ENCODE measurements around the gene CKLF.
"Not testable (repeated sequence)": the region's sequence is repeated elsewhere in the genome, so short reads cannot be mapped to it uniquely, and the experiment has no call there.

The CKLF gene

GRCh38 chr16:66600477-66600876 is 48.1 kb downstream of the CKLF start:
- no peak for DNase-seq

GRCh38 chr16:66601471-66601870 is 49.1 kb downstream of the CKLF start:
- no peak for DNase-seq

GRCh38 chr16:66603537-66604375 is 51.4 kb downstream of the CKLF start:
- DNase-seq = peak in 1 of 3 donors; percentile 33

- peak; percentile 74 to 90 (median 79) for DNase-seq
Observed at GRCh38 chr16:66604376-66605176, 52.2 kb downstream of the CKLF start, which contains the start of gene CMTM3. TSS of gene CMTM3 (plus strand) at chr16:66604704. CDS start at chr16:66604806, 102 bp downstream.

- DNase-seq = peak; percentile 81 to 93 (median 85)
Observed at GRCh38 chr16:66605177-66605978, 53.0 kb downstream of the CKLF start.

GRCh38 chr16:66605979-66606751 is 53.8 kb downstream of the CKLF start:
- DNase-seq = peak; percentile 86 to 89 (median 87)

- peak; percentile 67 to 84 (median 70) for DNase-seq
Observed at GRCh38 chr16:66608241-66609138, 56.1 kb downstream of the CKLF start.

- DNase-seq = no peak
Observed at GRCh38 chr16:66609139-66609510, 56.7 kb downstream of the CKLF start.

GRCh38 chr16:66610111-66610820 is 57.9 kb downstream of the CKLF start:
- DNase-seq = no peak

GRCh38 chr16:66611911-66612310 is 59.5 kb downstream of the CKLF start:
- not testable (repeated sequence) for DNase-seq

- DNase-seq = no peak
Observed at GRCh38 chr16:66612422-66612821, 60.0 kb downstream of the CKLF start.

- DNase-seq = no peak
Observed at GRCh38 chr16:66614161-66614802, 61.9 kb downstream of the CKLF start.
